GM12892 (cell line): ENCODE measurements around the gene CNTNAP2.

Experiments
- POLR2A ChIP-seq: IDR thresholded peaks from 2 replicates; pipeline ENCODE4 v1.6.1; 2011; ENCODE audit warnings: low read depth, low read length, control low read depth
- TAF1 ChIP-seq: IDR thresholded peaks from 2 replicates; pipeline ENCODE4 v1.6.1; 2011; ENCODE audit warnings: low read depth, mild to moderate bottlenecking, control low read depth, low read length, borderline replicate concordance

GRCh38 chr7:147300293-147300692, 1183.7 kb downstream of the CNTNAP2 start:
- TF ChIP-seq POLR2A (no peak), TAF1 (no peak)
